ENCODE measurements around the gene FNDC11.
"Not testable (repeated sequence)": the region's sequence is repeated elsewhere in the genome, so short reads cannot be mapped to it uniquely, and the experiment has no call there.

Gene FNDC11

GRCh38 chr20:63555661-63556381, 1.9 kb downstream of the FNDC11 start:
- no peak for DNase-seq

- no peak for DNase-seq
These were observed 3.0 kb downstream of the FNDC11 start for GRCh38 chr20:63556873-63557478.

GRCh38 chr20:63557481-63557891, 3.5 kb downstream of the FNDC11 start:
- DNase-seq: no peak

GRCh38 chr20:63558804-63559484, 5.0 kb downstream of the FNDC11 start:
- no peak for DNase-seq

GRCh38 chr20:63559485-63560332, 5.8 kb downstream of the FNDC11 start:
- not testable (repeated sequence) for DNase-seq

- no peak for DNase-seq
These were observed 6.4 kb downstream of the FNDC11 start for GRCh38 chr20:63560333-63560805.

- DNase-seq: no peak
These were observed 7.1 kb downstream of the FNDC11 start for GRCh38 chr20:63560856-63561609.

GRCh38 chr20:63561624-63562396, 7.9 kb downstream of the FNDC11 start:
- no peak for DNase-seq

- DNase-seq: no peak
These were observed 8.7 kb downstream of the FNDC11 start for GRCh38 chr20:63562461-63563224.

- no peak for DNase-seq
These were observed 9.4 kb downstream of the FNDC11 start for GRCh38 chr20:63563225-63563935.

- DNase-seq: no peak
These were observed 10.3 kb downstream of the FNDC11 start for GRCh38 chr20:63564036-63564810.

GRCh38 chr20:63565021-63565698, 11.2 kb downstream of the FNDC11 start:
- DNase-seq: no peak

- DNase-seq: no peak
These were observed 11.9 kb downstream of the FNDC11 start for GRCh38 chr20:63565699-63566335.

GRCh38 chr20:63566395-63567135, 12.6 kb downstream of the FNDC11 start:
- DNase-seq: no peak

- DNase-seq: no peak
These were observed 13.1 kb downstream of the FNDC11 start for GRCh38 chr20:63567136-63567385.

- DNase-seq: no peak
These were observed 13.6 kb downstream of the FNDC11 start for GRCh38 chr20:63567386-63568169.

Data from NCI-H524 treated with DMSO at 0.1 percent for 48 hours (cell line).